ENCODE results near the gene FUT8. TPM values are rescaled to one million over a fixed set of nuclear protein-coding genes. Genes with fewer than 3 reads are reported as not detected.
"Not testable (repeated sequence)": the region's sequence is repeated elsewhere in the genome, so short reads cannot be mapped to it uniquely, and the experiment has no call there.

The FUT8 gene
- total RNA-seq, 2 experiments from 2014 or later: 70.9 to 79.2 TPM

DNA sequence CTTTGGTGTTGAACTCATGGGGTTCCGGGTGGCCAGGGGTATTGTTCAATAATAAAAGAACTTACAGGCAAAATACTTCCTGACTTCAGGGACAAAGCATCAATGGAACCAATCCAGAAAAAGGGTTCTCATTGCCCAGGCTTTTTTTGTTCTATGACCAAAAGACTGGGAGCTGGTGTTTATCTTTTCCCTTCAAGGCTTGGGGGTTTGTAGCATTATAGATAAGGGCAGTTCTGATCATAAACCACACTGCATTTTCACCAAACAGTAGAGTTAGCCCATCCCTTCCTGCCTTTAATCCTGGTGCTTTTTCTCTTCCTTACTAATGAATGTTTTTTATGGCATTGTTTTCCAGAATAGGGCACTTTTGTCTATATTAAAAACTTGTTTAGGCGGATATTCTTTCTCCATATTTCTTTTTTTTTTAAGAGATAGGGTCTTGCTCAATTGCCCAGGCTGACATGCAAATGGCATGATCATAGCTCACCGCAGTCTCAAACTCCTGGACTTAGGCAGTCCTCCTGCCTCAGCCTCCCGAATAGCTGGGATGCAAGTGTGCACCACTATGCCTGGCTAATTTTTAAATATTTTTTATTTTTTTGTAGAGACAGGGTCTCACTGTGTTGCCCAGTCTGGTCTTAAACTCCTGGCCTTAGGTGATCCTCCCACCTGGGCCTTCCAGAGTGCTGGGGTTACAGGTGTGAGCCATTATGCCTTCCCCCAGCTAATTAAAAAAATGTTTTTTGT is 9.7 kb downstream of the FUT8 start:
- peaks cover 2% of the 10 kb centered on the region for H3K9me3 Mint-ChIP-seq
- no peak overlapping the region for H3K4me3 Mint-ChIP-seq
- no peak for DNase-seq
- H3K36me3 Mint-ChIP-seq (ENCODE audit: low read depth): peaks cover 29% of the 10 kb centered on the region
- no peaks in the 10 kb centered on the region for H3K27me3 Mint-ChIP-seq
- ChIA-PET CTCF (interaction anchor here (1.4 kb wide), 1 partner anchor 9 kb away, joined by 3 read pairs; no protein-coding TSS in a partner anchor), POLR2A (no interaction called here)
- no peak overlapping the region for H3K27ac Mint-ChIP-seq
- H3K4me1 Mint-ChIP-seq: peaks cover 32% of the 10 kb centered on the region

- Mint-ChIP-seq H3K27ac (no peak overlapping the region), H3K27me3 (no peaks in the 10 kb centered on the region), H3K9me3 (peaks cover 2% of the 10 kb centered on the region), H3K36me3 (ENCODE audit: low read depth) (peaks cover 37% of the 10 kb centered on the region), H3K4me3 (no peak overlapping the region), H3K4me1 (peaks cover 34% of the 10 kb centered on the region)
- CTCF ChIA-PET: interaction anchor here (1.4 kb wide), 1 partner anchor 10 kb away, joined by 5 read pairs; no protein-coding TSS in a partner anchor
- no peak for DNase-seq
- POLR2A ChIA-PET: no interaction called here
Observed at GRCh38 chr14:65423982-65424381, 11.5 kb downstream of the FUT8 start.

GRCh38 chr14:65424531-65424930 is 12.0 kb downstream of the FUT8 start:
- Mint-ChIP-seq H3K9me3 (peaks cover 2% of the 10 kb centered on the region), H3K27me3 (no peaks in the 10 kb centered on the region), H3K4me1 (peaks cover 30% of the 10 kb centered on the region), H3K27ac (no peak overlapping the region), H3K4me3 (no peak overlapping the region), H3K36me3 (ENCODE audit: low read depth) (peaks cover 35% of the 10 kb centered on the region)
- DNase-seq: no peak
- ChIA-PET POLR2A (no interaction called here), CTCF (interaction anchor here (1.4 kb wide), 1 partner anchor 10 kb away, joined by 5 read pairs; no protein-coding TSS in a partner anchor)

- DNase-seq: no peak
- CTCF ChIA-PET: no interaction called here
- H3K9me3 Mint-ChIP-seq: peaks cover 2% of the 10 kb centered on the region
- peaks cover 40% of the 10 kb centered on the region for H3K36me3 Mint-ChIP-seq (ENCODE audit: low read depth)
- H3K4me1 Mint-ChIP-seq: peaks cover 31% of the 10 kb centered on the region
- no peaks in the 10 kb centered on the region for H3K27me3 Mint-ChIP-seq
- no peak overlapping the region for H3K27ac Mint-ChIP-seq
- POLR2A ChIA-PET: no interaction called here
- H3K4me3 Mint-ChIP-seq: no peak overlapping the region
Observed at GRCh38 chr14:65425885-65426284, 13.4 kb downstream of the FUT8 start.

GRCh38 chr14:65426902-65427301 is 14.4 kb downstream of the FUT8 start:
- H3K27ac Mint-ChIP-seq, DNase-seq, H3K9me3 Mint-ChIP-seq, H3K27me3 Mint-ChIP-seq, POLR2A ChIA-PET, H3K4me3 Mint-ChIP-seq: not testable (repeated sequence)
- peaks cover 29% of the 10 kb centered on the region for H3K4me1 Mint-ChIP-seq
- CTCF ChIA-PET: interaction anchor here (0.6 to 2.0 kb wide), 2 partner anchors 10 to 73 kb away, joined by 3 to 7 read pairs; no protein-coding TSS in a partner anchor
- H3K36me3 Mint-ChIP-seq (ENCODE audit: low read depth): peaks cover 34% of the 10 kb centered on the region

DNA sequence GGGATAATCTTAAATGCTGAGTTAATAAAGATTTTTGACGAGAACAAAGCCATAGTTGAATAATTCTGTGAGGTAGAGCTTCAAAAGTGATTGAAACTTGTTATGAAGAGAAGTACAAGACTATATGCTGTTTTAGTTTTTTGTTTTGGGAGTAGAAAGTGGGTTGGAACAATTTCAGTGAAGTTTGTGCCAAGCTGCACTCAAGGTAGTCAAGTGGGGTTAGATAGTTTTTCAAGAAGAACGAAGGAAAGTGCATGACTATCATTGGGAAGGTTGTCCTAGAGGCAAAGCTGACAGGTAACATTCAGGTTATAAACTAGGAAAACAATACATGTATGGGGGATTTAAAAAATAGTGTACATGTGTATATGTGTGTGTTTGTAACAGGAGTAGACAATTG is 16.2 kb downstream of the FUT8 start:
- no peak overlapping the region for H3K27ac Mint-ChIP-seq
- POLR2A ChIA-PET: no interaction called here
- H3K4me3 Mint-ChIP-seq: no peak overlapping the region
- no peak for DNase-seq
- peaks cover 2% of the 10 kb centered on the region for H3K9me3 Mint-ChIP-seq
- H3K27me3 Mint-ChIP-seq: no peaks in the 10 kb centered on the region
- CTCF ChIA-PET: interaction anchor here (0.8 kb wide), 1 partner anchor 16 kb away, joined by 3 read pairs; the partner anchor contains the start of gene FUT8
- H3K36me3 Mint-ChIP-seq (ENCODE audit: low read depth): peaks cover 45% of the 10 kb centered on the region
- H3K4me1 Mint-ChIP-seq: peaks cover 39% of the 10 kb centered on the region

- CTCF ChIA-PET: interaction anchor here (0.6 to 1.2 kb wide), 4 partner anchors 8 to 530 kb away, joined by 3 to 4 read pairs (median 3); no protein-coding TSS in a partner anchor
- DNase-seq: no peak
- POLR2A ChIA-PET: no interaction called here
- H3K27ac Mint-ChIP-seq: no peak overlapping the region
- peaks cover 5% of the 10 kb centered on the region for H3K9me3 Mint-ChIP-seq
- no peaks in the 10 kb centered on the region for H3K27me3 Mint-ChIP-seq
- peaks cover 42% of the 10 kb centered on the region for H3K4me1 Mint-ChIP-seq
- H3K4me3 Mint-ChIP-seq: no peak overlapping the region
- peaks cover 51% of the 10 kb centered on the region for H3K36me3 Mint-ChIP-seq (ENCODE audit: low read depth)
Observed at GRCh38 chr14:65429757-65430156, 17.2 kb downstream of the FUT8 start.

- no peak for DNase-seq
- Mint-ChIP-seq H3K4me3 (no peak overlapping the region), H3K9me3 (peaks cover 11% of the 10 kb centered on the region), H3K36me3 (ENCODE audit: low read depth) (peaks cover 56% of the 10 kb centered on the region), H3K27ac (no peak overlapping the region), H3K27me3 (no peaks in the 10 kb centered on the region), H3K4me1 (peaks cover 40% of the 10 kb centered on the region)
- ChIA-PET POLR2A (no interaction called here), CTCF (interaction anchor here (0.6 to 0.7 kb wide), 3 partner anchors 45 to 377 kb away, joined by 3 to 6 read pairs (median 3); no protein-coding TSS in a partner anchor)
Observed at GRCh38 chr14:65431245-65431644, 18.7 kb downstream of the FUT8 start.

GRCh38 chr14:65431951-65432350 is 19.4 kb downstream of the FUT8 start:
- Mint-ChIP-seq H3K9me3 (peaks cover 11% of the 10 kb centered on the region), H3K4me1 (peaks cover 43% of the 10 kb centered on the region), H3K27ac (no peak overlapping the region), H3K4me3 (no peak overlapping the region), H3K27me3 (no peaks in the 10 kb centered on the region), H3K36me3 (ENCODE audit: low read depth) (peaks cover 54% of the 10 kb centered on the region)
- no peak for DNase-seq
- ChIA-PET POLR2A (no interaction called here), CTCF (interaction anchor here (0.5 kb wide), 1 partner anchor 110 kb away, joined by 3 read pairs; no protein-coding TSS in a partner anchor)

- Mint-ChIP-seq H3K27ac (no peak overlapping the region), H3K27me3 (no peaks in the 10 kb centered on the region), H3K4me1 (peaks cover 47% of the 10 kb centered on the region), H3K4me3 (no peak overlapping the region), H3K36me3 (ENCODE audit: low read depth) (peaks cover 51% of the 10 kb centered on the region), H3K9me3 (peaks cover 8% of the 10 kb centered on the region)
- DNase-seq: no peak
- CTCF ChIA-PET: no interaction called here
- POLR2A ChIA-PET: no interaction called here
Observed at GRCh38 chr14:65432361-65432948, 19.9 kb downstream of the FUT8 start.

GRCh38 chr14:65433157-65433556 is 20.6 kb downstream of the FUT8 start:
- no peak overlapping the region for H3K4me3 Mint-ChIP-seq

DNA sequence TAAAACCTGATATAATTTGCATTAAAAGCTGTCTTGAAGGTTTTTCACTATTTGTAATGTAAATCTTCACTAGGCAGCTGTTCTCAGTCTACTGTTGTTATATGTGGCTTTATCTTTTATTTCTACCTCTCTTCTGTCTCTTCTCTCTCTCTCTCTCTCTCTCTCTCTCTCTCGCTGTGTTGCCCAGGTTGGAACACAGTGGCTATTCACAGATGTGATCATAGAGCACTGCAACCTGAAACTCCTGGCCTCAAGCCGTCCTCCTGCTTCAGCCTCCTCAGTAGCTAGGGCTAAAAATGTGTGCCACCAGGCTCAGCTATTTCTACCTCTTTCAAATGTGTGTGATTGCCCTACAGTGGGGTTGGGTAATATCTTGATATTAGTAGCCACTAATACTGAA is 21.1 kb downstream of the FUT8 start:
- Mint-ChIP-seq H3K4me1 (peaks cover 56% of the 10 kb centered on the region), H3K36me3 (ENCODE audit: low read depth) (peaks cover 52% of the 10 kb centered on the region), H3K27ac (peak overlapping the region; percentile 54), H3K9me3 (peaks cover 8% of the 10 kb centered on the region), H3K27me3 (no peaks in the 10 kb centered on the region), H3K4me3 (no peak overlapping the region)
- CTCF ChIA-PET: interaction anchor here (0.8 to 0.9 kb wide), 2 partner anchors 19 to 44 kb away, joined by 3 read pairs; no protein-coding TSS in a partner anchor
- no peak for DNase-seq
- POLR2A ChIA-PET: interaction anchor here (0.6 to 0.7 kb wide), 2 partner anchors 413 to 459 kb away, joined by 3 read pairs; no protein-coding TSS in a partner anchor

More at GRCh38 chr14:65433157-65433556, 20.6 kb downstream of the FUT8 start:
- Mint-ChIP-seq H3K9me3 (peaks cover 8% of the 10 kb centered on the region), H3K27ac (no peak overlapping the region), H3K27me3 (no peaks in the 10 kb centered on the region), H3K36me3 (ENCODE audit: low read depth) (peaks cover 52% of the 10 kb centered on the region), H3K4me1 (peaks cover 54% of the 10 kb centered on the region)
- ChIA-PET CTCF (interaction anchor here (0.8 to 0.9 kb wide), 2 partner anchors 19 to 44 kb away, joined by 3 read pairs; no protein-coding TSS in a partner anchor), POLR2A (interaction anchor here (0.6 kb wide), 1 partner anchor 414 kb away, joined by 3 read pairs; no protein-coding TSS in a partner anchor)
- DNase-seq: no peak

Data from activated CD4-positive, alpha-beta T cell treated with anti-CD3 and anti-CD28 coated beads, Interleukin-2, amount 10 ng/mL, durations not matched to agents 7 days and 5 days (primary cell).